ENCODE results near the gene PHF19. TPM values are rescaled to one million over a fixed set of nuclear protein-coding genes. Genes with fewer than 3 reads are reported as not detected.

PHF19 gene
- total RNA-seq (2021) = 29.3 to 39.0 TPM (median 35.4 TPM) in 3 replicates
- percentile 47 among the genes with signal in this experiment for Bru-seq, nascent RNA
- long read RNA-seq, experiment 1, full-length matches to known transcripts = 20 of 36 reads
- long read RNA-seq, experiment 1, partial matches to known transcripts = 6 of 36 reads
- long read RNA-seq, experiment 1, other reads (novel, unspliced or antisense) = 10 of 36 reads
- long read RNA-seq, experiment 2, full-length matches to known transcripts = 20 of 33 reads
- long read RNA-seq, experiment 2, partial matches to known transcripts = 3 of 33 reads
- long read RNA-seq, experiment 2, other reads (novel, unspliced or antisense) = 10 of 33 reads
- long read RNA-seq, experiment 3, transcript PHF19-201 (5 exons, 836 nt) = major isoform, 15 of 17 reads
- long read RNA-seq, experiment 3, partial matches to known transcripts = 1 of 17 reads
- long read RNA-seq, experiment 3, other reads (novel, unspliced or antisense) = 1 of 17 reads

DNA sequence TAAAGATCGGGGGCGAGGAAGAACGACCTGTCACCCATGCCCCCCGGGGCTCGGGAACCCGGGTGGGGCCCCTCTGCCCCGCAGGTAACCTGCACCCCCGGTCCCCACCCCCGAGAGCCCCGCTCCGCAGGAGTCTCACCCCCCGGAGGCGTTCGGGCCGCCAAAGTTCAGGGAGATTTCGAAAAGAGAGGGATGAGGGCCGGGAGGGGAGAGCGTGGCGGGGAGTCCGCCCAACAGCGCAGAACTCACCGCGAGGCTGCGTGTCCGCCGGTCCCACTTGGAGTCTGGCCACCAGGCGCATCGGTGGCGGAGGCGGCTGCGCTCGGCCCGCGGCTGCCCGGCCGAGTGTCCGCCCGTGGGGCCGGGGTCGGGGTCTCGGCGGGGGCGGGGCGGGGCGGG lies at the start of gene PHF19:
Gene PHF19 (minus strand): TSS at position 347 of the 399 bp plus-strand sequence. CDS start 2,447 bp downstream, outside the sequence.
- POLR2A ChIA-PET = interaction anchor here (1.2 kb wide), 1 partner anchor 9 kb away, joined by 3 read pairs; no protein-coding TSS in a partner anchor
- H3K9me3 Mint-ChIP-seq = no peaks in the 10 kb centered on the region
- H3K4me1 Mint-ChIP-seq = peaks cover 61% of the 10 kb centered on the region
- H3K27ac Mint-ChIP-seq = peak within 1 kb of the TSS; percentile 15
- no peak for TF ChIP-seq ZNF425 (CRISPR knock-in tag; conservative IDR thresholded peaks at IDR 0.05)
- peak; percentile 9; the same call in 1 of the 2 replicates for TF ChIP-seq ZNF423 (CRISPR knock-in tag; IDR thresholded peaks at IDR 0.05)
- no peak for TF ChIP-seq CREB1 (CRISPR knock-in tag; IDR thresholded peaks at IDR 0.05)
- H3K4me3 Mint-ChIP-seq = peak within 1 kb of the TSS; percentile 76
- H3K27me3 Mint-ChIP-seq (ENCODE audit: low read depth) = peaks cover 12% of the 10 kb centered on the region
- CTCF ChIA-PET = interaction anchor here (1.0 kb wide), 1 partner anchor 13 kb away, joined by 3 read pairs; no protein-coding TSS in a partner anchor
- DNase-seq (ENCODE audit: low spot score) (no peak), ATAC-seq (no peak)
- H3K36me3 Mint-ChIP-seq = peaks cover 4% of the 10 kb centered on the region

- ChIA-PET POLR2A (interaction anchor here (1.5 kb wide), 1 partner anchor 54 kb away, joined by 4 read pairs; no protein-coding TSS in a partner anchor), CTCF (interaction anchor here (0.9 to 1.5 kb wide), 2 partner anchors 10 to 55 kb away, joined by 3 to 4 read pairs; no protein-coding TSS in a partner anchor)
- ATAC-seq (no peak), DNase-seq (ENCODE audit: low spot score) (no peak)
- Mint-ChIP-seq H3K27me3 (ENCODE audit: low read depth) (peaks cover 22% of the 10 kb centered on the region), H3K36me3 (no peaks in the 10 kb centered on the region), H3K9me3 (no peaks in the 10 kb centered on the region), H3K27ac (no peak within 1 kb of the TSS), H3K4me1 (peaks cover 45% of the 10 kb centered on the region), H3K4me3 (peak within 1 kb of the TSS; percentile 67; the same call in 1 of the 2 replicates)
- TF ChIP-seq SMAD4 (CRISPR knock-in tag; IDR thresholded peaks at IDR 0.05) (no peak), CREM (CRISPR knock-in tag; IDR thresholded peaks at IDR 0.05) (no peak), JUN (CRISPR knock-in tag; IDR thresholded peaks at IDR 0.05) (no peak), NFE2L1 (CRISPR knock-in tag; IDR thresholded peaks at IDR 0.05) (no peak), TEAD4 (CRISPR knock-in tag; IDR thresholded peaks at IDR 0.05) (no peak), ZNF423 (CRISPR knock-in tag; IDR thresholded peaks at IDR 0.05) (no peak), E2F4 (CRISPR knock-in tag; IDR thresholded peaks at IDR 0.05; ENCODE audit: borderline replicate concordance, low read depth) (no peak), IRF1 (CRISPR knock-in tag; IDR thresholded peaks at IDR 0.05) (no peak), PRRX2 (CRISPR knock-in tag; IDR thresholded peaks at IDR 0.05) (no peak), ZSCAN18 (CRISPR knock-in tag; IDR thresholded peaks at IDR 0.05) (no peak), NR3C1 (CRISPR knock-in tag; conservative IDR thresholded peaks at IDR 0.05; ENCODE audit: low read depth) (no peak)
- TF ChIP-seq, protein P1, sequence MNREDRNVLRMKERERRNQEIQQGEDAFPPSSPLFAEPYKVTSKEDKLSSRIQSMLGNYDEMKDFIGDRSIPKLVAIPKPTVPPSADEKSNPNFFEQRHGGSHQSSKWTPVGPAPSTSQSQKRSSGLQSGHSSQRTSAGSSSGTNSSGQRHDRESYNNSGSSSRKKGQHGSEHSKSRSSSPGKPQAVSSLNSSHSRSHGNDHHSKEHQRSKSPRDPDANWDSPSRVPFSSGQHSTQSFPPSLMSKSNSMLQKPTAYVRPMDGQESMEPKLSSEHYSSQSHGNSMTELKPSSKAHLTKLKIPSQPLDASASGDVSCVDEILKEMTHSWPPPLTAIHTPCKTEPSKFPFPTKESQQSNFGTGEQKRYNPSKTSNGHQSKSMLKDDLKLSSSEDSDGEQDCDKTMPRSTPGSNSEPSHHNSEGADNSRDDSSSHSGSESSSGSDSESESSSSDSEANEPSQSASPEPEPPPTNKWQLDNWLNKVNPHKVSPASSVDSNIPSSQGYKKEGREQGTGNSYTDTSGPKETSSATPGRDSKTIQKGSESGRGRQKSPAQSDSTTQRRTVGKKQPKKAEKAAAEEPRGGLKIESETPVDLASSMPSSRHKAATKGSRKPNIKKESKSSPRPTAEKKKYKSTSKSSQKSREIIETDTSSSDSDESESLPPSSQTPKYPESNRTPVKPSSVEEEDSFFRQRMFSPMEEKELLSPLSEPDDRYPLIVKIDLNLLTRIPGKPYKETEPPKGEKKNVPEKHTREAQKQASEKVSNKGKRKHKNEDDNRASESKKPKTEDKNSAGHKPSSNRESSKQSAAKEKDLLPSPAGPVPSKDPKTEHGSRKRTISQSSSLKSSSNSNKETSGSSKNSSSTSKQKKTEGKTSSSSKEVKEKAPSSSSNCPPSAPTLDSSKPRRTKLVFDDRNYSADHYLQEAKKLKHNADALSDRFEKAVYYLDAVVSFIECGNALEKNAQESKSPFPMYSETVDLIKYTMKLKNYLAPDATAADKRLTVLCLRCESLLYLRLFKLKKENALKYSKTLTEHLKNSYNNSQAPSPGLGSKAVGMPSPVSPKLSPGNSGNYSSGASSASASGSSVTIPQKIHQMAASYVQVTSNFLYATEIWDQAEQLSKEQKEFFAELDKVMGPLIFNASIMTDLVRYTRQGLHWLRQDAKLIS (CRISPR knock-in tag; IDR thresholded peaks at IDR 0.05; ENCODE audit: borderline replicate concordance) = no peak
- TF ChIP-seq, protein P2, sequence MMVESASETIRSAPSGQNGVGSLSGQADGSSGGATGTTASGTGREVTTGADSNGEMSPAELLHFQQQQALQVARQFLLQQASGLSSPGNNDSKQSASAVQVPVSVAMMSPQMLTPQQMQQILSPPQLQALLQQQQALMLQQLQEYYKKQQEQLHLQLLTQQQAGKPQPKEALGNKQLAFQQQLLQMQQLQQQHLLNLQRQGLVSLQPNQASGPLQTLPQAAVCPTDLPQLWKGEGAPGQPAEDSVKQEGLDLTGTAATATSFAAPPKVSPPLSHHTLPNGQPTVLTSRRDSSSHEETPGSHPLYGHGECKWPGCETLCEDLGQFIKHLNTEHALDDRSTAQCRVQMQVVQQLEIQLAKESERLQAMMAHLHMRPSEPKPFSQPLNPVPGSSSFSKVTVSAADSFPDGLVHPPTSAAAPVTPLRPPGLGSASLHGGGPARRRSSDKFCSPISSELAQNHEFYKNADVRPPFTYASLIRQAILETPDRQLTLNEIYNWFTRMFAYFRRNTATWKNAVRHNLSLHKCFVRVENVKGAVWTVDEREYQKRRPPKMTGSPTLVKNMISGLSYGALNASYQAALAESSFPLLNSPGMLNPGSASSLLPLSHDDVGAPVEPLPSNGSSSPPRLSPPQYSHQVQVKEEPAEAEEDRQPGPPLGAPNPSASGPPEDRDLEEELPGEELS (CRISPR knock-in tag; IDR thresholded peaks at IDR 0.05) = no peak
- TF ChIP-seq, protein P3, sequence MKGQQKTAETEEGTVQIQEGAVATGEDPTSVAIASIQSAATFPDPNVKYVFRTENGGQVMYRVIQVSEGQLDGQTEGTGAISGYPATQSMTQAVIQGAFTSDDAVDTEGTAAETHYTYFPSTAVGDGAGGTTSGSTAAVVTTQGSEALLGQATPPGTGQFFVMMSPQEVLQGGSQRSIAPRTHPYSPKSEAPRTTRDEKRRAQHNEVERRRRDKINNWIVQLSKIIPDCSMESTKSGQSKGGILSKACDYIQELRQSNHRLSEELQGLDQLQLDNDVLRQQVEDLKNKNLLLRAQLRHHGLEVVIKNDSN (CRISPR knock-in tag; IDR thresholded peaks at IDR 0.05) = no peak
Measured at GRCh38 chr9:120926397-120926928, 49.5 kb upstream of the PHF19 start, which contains the start of gene TRAF1. Gene TRAF1, minus strand, starts transcription at chr9:120926796. Its CDS starts 721 bp downstream, at chr9:120926075.
